Measurements from ENCODE around the gene GPR33.

- no peak for TF ChIP-seq CTCF (IDR thresholded peaks at IDR 0.05; ENCODE audit: low read length)
- no peak for TF ChIP-seq EZH2 (optimal IDR thresholded peaks at IDR 0.05; ENCODE audit: low read depth, low read length)
- no peak for TF ChIP-seq EZH2phosphoT487 (IDR thresholded peaks at IDR 0.05; ENCODE audit: low read length)
Observed at GRCh38 chr14:31527546-31527945, 39.7 kb upstream of the GPR33 start.

All from MM.1S (cell line).